Omental fat pad (tissue), 4 donors: ENCODE measurements around the gene KLHDC3. TPM values are rescaled to one million over a fixed set of nuclear protein-coding genes. Genes with fewer than 3 reads are reported as not detected.

Experiments
- ATAC-seq: fragments of 150-250 bp; one replicate; pipeline ENCODE4 v1.9.1; 2016; ENCODE audit warnings: mild to moderate bottlenecking, moderate library complexity; ENCODE audit not compliant: low FRiP score
- DNase-seq: peaks from one replicate; pipeline ENCODE4 v3.0.0-alpha.2; 2019; ENCODE audit warnings: low spot score
- CTCF ChIP-seq, 3 donors: fragments of 450-650 bp; IDR thresholded peaks; one replicate each; pipeline ENCODE4 v1.5.1; 2016 to 2017; ENCODE audit warnings: antibody characterized with exemption in 3 of 3, mild to moderate bottlenecking in 3 of 3, moderate library complexity in 2 of 3
- total RNA-seq, 4 donors: library from RNA; depleted of rRNA; stranded (reverse); fragments of >200 nt; gene quantifications; one replicate each; pipeline ENCODE4 v1.1.0, GENCODE V29; 2016

KLHDC3 gene
- total RNA-seq, 4 donors from 2014 or later = 58.0 to 106 (median 95.0) TPM

- no peak for ATAC-seq
- no peak for DNase-seq
- TF ChIP-seq CTCF (IDR thresholded peaks at IDR 0.05) = no peak
Observed at GRCh38 chr6:43009124-43009523, 4.9 kb upstream of the KLHDC3 start.

GRCh38 chr6:43011207-43011606 is 2.8 kb upstream of the KLHDC3 start:
- no peak for TF ChIP-seq CTCF (IDR thresholded peaks at IDR 0.05)
- ATAC-seq (no peak), DNase-seq (no peak)

DNA sequence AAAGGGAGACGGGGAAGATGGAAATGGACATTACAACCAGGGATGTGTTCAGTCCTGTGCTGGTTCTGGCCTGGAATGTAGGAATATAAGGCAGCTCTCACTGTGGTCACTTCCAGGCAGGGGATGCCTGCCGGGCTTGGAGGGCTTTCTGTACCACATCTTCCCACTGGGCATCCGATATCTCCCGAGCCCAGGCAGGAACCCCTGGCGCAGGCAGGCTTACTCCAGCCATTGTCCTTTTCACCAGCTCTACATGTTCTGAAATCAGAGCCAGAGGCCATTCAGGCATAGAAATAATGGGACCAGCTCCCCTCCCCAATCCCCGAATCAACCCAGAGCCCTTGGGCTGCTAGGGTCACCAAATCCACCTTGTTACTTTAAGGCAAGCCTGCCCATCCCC is 1.7 kb upstream of the KLHDC3 start:
- no peak for ATAC-seq
- DNase-seq = no peak
- no peak for TF ChIP-seq CTCF (IDR thresholded peaks at IDR 0.05)

- DNase-seq (no peak), ATAC-seq (no peak)
- no peak for TF ChIP-seq CTCF (IDR thresholded peaks at IDR 0.05)
Observed at GRCh38 chr6:43013097-43013842, 779 bp upstream of the KLHDC3 start.

- DNase-seq (no peak), ATAC-seq (no peak)
- no peak for TF ChIP-seq CTCF (IDR thresholded peaks at IDR 0.05)
Observed at GRCh38 chr6:43014434-43014909, 423 bp downstream of the KLHDC3 start.

- no peak for TF ChIP-seq CTCF (IDR thresholded peaks at IDR 0.05)
- no peak for DNase-seq
- no peak for ATAC-seq
Observed at GRCh38 chr6:43016176-43016942, 2.3 kb downstream of the KLHDC3 start.
